ENCODE results near the gene NEB. TPM values are rescaled to one million over a fixed set of nuclear protein-coding genes. Genes with fewer than 3 reads are reported as not detected.
"Not testable (repeated sequence)": the region's sequence is repeated elsewhere in the genome, so short reads cannot be mapped to it uniquely, and the experiment has no call there.

Gene NEB
- total RNA-seq, 1 donor from 2014 or later: 140 TPM

GRCh38 chr2:151698134-151698533, 36.1 kb downstream of the NEB start:
- DNase-seq (ENCODE audit: low spot score): not testable (repeated sequence)

- DNase-seq (ENCODE audit: low spot score): no peak
These were observed 38.5 kb downstream of the NEB start for GRCh38 chr2:151695778-151696177.

- DNase-seq (ENCODE audit: low spot score): no peak
These were observed 42.6 kb downstream of the NEB start for GRCh38 chr2:151691631-151692030.

GRCh38 chr2:151688719-151689118, 45.6 kb downstream of the NEB start:
- no peak for DNase-seq (ENCODE audit: low spot score)

GRCh38 chr2:151682459-151683003, 51.7 kb downstream of the NEB start:
- no peak for DNase-seq (ENCODE audit: low spot score)

- no peak for DNase-seq (ENCODE audit: low spot score)
These were observed 53.2 kb downstream of the NEB start for GRCh38 chr2:151681051-151681450.

- no peak for DNase-seq (ENCODE audit: low spot score)
These were observed 54.3 kb downstream of the NEB start for GRCh38 chr2:151679994-151680393.

- no peak for DNase-seq (ENCODE audit: low spot score)
These were observed 55.4 kb downstream of the NEB start for GRCh38 chr2:151678849-151679248.

GRCh38 chr2:151673016-151673415, 61.3 kb downstream of the NEB start:
- no peak for DNase-seq (ENCODE audit: low spot score)

GRCh38 chr2:151672277-151672676, 62.0 kb downstream of the NEB start:
- DNase-seq (ENCODE audit: low spot score): no peak

- DNase-seq (ENCODE audit: low spot score): no peak
These were observed 63.3 kb downstream of the NEB start for GRCh38 chr2:151670846-151671597.

GRCh38 chr2:151670346-151670745, 63.9 kb downstream of the NEB start:
- no peak for DNase-seq (ENCODE audit: low spot score)

- no peak for DNase-seq (ENCODE audit: low spot score)
These were observed 64.6 kb downstream of the NEB start for GRCh38 chr2:151669585-151670081.

- no peak for DNase-seq (ENCODE audit: low spot score)
These were observed 65.5 kb downstream of the NEB start for GRCh38 chr2:151668737-151669136.

GRCh38 chr2:151665959-151666358, 68.3 kb downstream of the NEB start:
- no peak for DNase-seq (ENCODE audit: low spot score)

GRCh38 chr2:151664520-151664919, 69.8 kb downstream of the NEB start:
- DNase-seq (ENCODE audit: low spot score): no peak

GRCh38 chr2:151661625-151662024, 72.7 kb downstream of the NEB start:
- DNase-seq (ENCODE audit: low spot score): no peak

GRCh38 chr2:151658081-151658480, 76.2 kb downstream of the NEB start:
- no peak for DNase-seq (ENCODE audit: low spot score)

GRCh38 chr2:151657667-151658076, 76.6 kb downstream of the NEB start:
- DNase-seq (ENCODE audit: low spot score): no peak

GRCh38 chr2:151655663-151656398, 78.4 kb downstream of the NEB start:
- peak; percentile 24 for DNase-seq (ENCODE audit: low spot score)

GRCh38 chr2:151654891-151655290, 79.4 kb downstream of the NEB start:
- no peak for DNase-seq (ENCODE audit: low spot score)

GRCh38 chr2:151654085-151654484, 80.2 kb downstream of the NEB start:
- DNase-seq (ENCODE audit: low spot score): no peak

- no peak for DNase-seq (ENCODE audit: low spot score)
These were observed 83.0 kb downstream of the NEB start for GRCh38 chr2:151651274-151651673.
